Measurements from ENCODE around the gene DUSP15.

Gene DUSP15

DNA sequence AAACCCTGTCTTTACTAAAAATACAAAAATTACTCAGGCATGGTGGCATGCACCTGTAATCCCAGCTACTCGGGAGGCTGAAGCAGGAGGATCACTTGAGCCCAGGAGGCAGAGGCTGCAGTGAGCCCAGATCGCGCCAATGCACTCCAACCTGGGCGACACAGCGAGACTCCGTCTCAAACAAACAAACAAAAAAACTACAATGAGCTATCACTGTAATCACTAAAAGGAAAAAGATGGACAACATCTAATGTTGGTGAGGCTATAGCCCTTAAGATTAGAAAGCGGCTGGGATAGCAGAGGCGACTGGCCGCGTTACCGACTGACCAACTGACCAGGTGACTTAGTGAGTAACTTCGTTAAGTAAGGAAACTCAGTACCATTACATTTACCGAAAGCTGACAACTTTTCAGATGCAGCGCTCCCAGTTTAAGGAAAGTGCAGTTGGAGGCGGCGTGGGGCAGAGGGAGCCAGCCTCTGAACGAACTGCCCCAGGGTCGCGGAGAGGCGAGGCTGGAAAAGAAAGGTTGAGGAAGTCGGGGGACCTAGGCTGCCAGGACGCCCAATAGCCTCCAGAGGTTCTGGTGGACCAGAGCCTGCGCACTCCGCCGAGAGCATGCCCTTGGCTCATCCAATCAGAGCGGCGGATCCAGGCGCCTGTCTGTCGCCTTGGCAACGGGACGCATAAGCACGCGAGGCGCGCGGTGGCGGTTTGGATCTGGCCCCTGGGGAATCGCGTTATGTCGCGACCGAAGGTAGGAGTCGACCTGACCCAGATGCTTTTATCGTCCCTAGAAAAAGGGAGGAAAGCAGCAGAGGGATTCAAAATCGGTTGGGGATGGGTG is 9.0 kb upstream of the DUSP15 start:
- TF ChIP-seq CTCF (IDR thresholded peaks at IDR 0.05; ENCODE audit: insufficient read depth, low read length, poor library complexity, severe bottlenecking), result no peak
- no peak for DNase-seq (ENCODE audit: extremely low read depth, insufficient read length)
- Histone ChIP-seq H3K27me3 (replicated peaks; ENCODE audit: control insufficient read depth, insufficient read depth, low read length) (no peaks in the 10 kb centered on the region; the same call in none of the 2 replicates), H3K4me3 (replicated peaks; ENCODE audit: low read depth, low read length) (peak overlapping the region; percentile 65), H3K36me3 (ENCODE audit: control insufficient read depth, insufficient read depth, low read length) (no peaks in the 10 kb centered on the region)

- no peaks in the 10 kb centered on the region; the same call in none of the 2 replicates for H3K27me3 ChIP-seq (replicated peaks; ENCODE audit: control insufficient read depth, insufficient read depth, low read length)
- no peak overlapping the region for H3K4me3 ChIP-seq (replicated peaks; ENCODE audit: low read depth, low read length)
- no peak for TF ChIP-seq CTCF (IDR thresholded peaks at IDR 0.05; ENCODE audit: insufficient read depth, low read length, poor library complexity, severe bottlenecking)
- DNase-seq (ENCODE audit: extremely low read depth, insufficient read length), result no peak
- no peaks in the 10 kb centered on the region for H3K36me3 ChIP-seq (ENCODE audit: control insufficient read depth, insufficient read depth, low read length)
These were observed 7.4 kb upstream of the DUSP15 start for GRCh38 chr20:31877684-31878083.

DNA sequence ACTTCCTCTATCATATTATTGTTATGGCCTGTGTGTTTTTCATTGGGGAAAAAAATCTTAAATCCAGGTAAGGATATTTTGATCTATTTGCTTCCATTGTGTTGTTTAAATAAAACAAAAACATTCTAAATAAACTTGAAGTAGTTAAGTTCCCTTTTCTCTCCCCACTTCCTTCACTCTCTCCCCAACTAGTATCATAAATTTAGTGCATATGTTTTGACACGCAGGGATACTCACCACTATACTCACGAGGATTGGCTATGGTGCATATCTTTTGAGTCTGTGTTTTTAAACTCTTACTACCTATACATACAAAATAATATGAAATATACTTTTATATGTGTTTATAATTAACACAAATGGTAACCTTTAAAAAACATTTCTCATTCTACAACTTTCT is 5.3 kb upstream of the DUSP15 start:
- no peak for TF ChIP-seq CTCF (IDR thresholded peaks at IDR 0.05; ENCODE audit: insufficient read depth, low read length, poor library complexity, severe bottlenecking)
- peaks cover 3% of the 10 kb centered on the region for H3K27me3 ChIP-seq (replicated peaks; ENCODE audit: control insufficient read depth, insufficient read depth, low read length)
- H3K36me3 ChIP-seq (ENCODE audit: control insufficient read depth, insufficient read depth, low read length), result no peaks in the 10 kb centered on the region
- H3K4me3 ChIP-seq (replicated peaks; ENCODE audit: low read depth, low read length), result no peak overlapping the region
- DNase-seq (ENCODE audit: extremely low read depth, insufficient read length), result no peak

DNA sequence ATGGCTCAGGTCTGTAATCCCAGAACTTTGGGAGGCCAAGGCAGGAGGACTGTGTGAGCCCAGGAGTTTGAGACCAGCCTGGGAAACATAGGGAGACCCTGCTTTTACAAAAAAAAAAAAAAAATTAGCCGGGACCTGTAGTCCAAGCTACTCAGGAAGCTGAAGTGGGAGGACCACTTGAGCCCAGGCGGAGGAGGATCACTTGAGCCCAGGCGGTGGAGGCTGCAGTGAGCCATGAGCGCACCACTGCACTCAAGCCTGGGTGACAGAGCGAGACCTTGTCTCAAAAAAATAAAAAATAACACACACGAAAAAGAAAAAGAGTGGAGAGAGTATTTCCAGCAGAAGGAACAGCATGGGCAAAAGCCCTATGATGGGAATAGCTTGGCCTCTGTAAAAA is 2.1 kb upstream of the DUSP15 start:
- TF ChIP-seq CTCF (IDR thresholded peaks at IDR 0.05; ENCODE audit: insufficient read depth, low read length, poor library complexity, severe bottlenecking), result no peak
- H3K4me3 ChIP-seq (replicated peaks; ENCODE audit: low read depth, low read length), result no peak overlapping the region
- no peak for DNase-seq (ENCODE audit: extremely low read depth, insufficient read length)
- peaks cover 5% of the 10 kb centered on the region for H3K27me3 ChIP-seq (replicated peaks; ENCODE audit: control insufficient read depth, insufficient read depth, low read length)
- H3K36me3 ChIP-seq (ENCODE audit: control insufficient read depth, insufficient read depth, low read length), result no peaks in the 10 kb centered on the region

GRCh38 chr20:31871618-31871954 is 1.3 kb upstream of the DUSP15 start:
- no peak overlapping the region for H3K4me3 ChIP-seq (replicated peaks; ENCODE audit: low read depth, low read length)
- no peak for DNase-seq (ENCODE audit: extremely low read depth, insufficient read length)
- H3K36me3 ChIP-seq (ENCODE audit: control insufficient read depth, insufficient read depth, low read length), result no peaks in the 10 kb centered on the region
- H3K27me3 ChIP-seq (replicated peaks; ENCODE audit: control insufficient read depth, insufficient read depth, low read length), result peaks cover 5% of the 10 kb centered on the region
- no peak for TF ChIP-seq CTCF (IDR thresholded peaks at IDR 0.05; ENCODE audit: insufficient read depth, low read length, poor library complexity, severe bottlenecking)

All from GM06990 (cell line).